GM13977 (cell line): Measurements from ENCODE around the gene SPOP.

Source experiments
- DNase-seq: peaks from one replicate; pipeline ENCODE4 v3.0.0; 2012; ENCODE audit warnings: low spot score
- in situ Hi-C: fragments of 300-500 bp; cut with MboI; formaldehyde crosslinking; loops from one replicate; pipeline ENCODE4 v1.12.0; 2022; ENCODE audit warnings: low sequenced_read_pairs, low pct_unique_long_range_greater_than_20kb, mixed read lengths, inconsistent platforms; ENCODE audit not compliant: unreplicated experiment
- TF ChIP-seq, protein P1 (sequence below): IDR thresholded peaks from 2 replicates; pipeline ENCODE4 v1.5.1; 2012; ENCODE audit warnings: mild to moderate bottlenecking, control low read depth; ENCODE audit not compliant: insufficient read depth; ENCODE audit errors: extremely low read depth, missing control alignments

The SPOP gene

DNA sequence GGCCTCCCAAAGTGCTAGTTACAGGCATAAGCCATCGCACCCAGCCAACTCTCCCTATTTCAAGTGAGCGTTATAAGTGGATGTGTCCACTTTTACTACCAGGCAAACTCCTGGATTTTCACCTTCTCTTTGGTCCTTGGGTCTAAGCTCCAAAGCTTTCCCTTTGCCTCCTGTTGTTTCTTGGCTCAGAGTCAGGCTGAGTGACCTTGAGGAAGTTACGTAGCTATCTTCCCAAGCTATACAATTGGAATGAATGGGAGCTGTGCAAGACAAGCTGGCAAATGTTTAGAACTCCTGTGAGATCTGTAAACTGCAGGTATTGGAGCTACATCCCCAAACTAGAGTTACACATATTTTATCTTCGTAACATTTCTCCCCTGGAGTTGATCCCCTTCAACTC, 81.9 kb downstream of the SPOP start:
- DNase-seq = no peak
- TF ChIP-seq, protein P1, sequence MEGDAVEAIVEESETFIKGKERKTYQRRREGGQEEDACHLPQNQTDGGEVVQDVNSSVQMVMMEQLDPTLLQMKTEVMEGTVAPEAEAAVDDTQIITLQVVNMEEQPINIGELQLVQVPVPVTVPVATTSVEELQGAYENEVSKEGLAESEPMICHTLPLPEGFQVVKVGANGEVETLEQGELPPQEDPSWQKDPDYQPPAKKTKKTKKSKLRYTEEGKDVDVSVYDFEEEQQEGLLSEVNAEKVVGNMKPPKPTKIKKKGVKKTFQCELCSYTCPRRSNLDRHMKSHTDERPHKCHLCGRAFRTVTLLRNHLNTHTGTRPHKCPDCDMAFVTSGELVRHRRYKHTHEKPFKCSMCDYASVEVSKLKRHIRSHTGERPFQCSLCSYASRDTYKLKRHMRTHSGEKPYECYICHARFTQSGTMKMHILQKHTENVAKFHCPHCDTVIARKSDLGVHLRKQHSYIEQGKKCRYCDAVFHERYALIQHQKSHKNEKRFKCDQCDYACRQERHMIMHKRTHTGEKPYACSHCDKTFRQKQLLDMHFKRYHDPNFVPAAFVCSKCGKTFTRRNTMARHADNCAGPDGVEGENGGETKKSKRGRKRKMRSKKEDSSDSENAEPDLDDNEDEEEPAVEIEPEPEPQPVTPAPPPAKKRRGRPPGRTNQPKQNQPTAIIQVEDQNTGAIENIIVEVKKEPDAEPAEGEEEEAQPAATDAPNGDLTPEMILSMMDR = no peak
- in situ Hi-C loops = no loop called here

DNA sequence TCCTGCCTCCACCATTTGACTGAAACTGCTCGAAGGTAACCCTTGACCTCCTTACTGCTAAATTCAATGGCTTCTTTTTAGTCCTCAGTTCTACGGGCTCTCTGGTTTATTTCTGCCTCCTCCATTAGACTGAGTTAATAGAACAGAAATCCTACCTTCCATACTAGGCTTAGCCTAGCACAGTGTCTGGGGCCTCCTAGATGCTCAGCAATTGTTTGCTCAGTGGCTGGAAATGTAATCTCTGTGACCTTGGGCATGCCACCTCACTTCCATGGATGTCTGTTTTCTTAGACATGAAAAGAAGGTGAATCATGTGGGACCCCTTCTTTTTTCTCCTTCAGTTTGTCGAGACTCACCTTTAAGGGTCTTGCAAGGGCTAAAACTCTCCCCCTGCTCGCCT, 82.6 kb downstream of the SPOP start:
- TF ChIP-seq, protein P1 = no peak
- no peak for DNase-seq
- in situ Hi-C loops = no loop called here

DNA sequence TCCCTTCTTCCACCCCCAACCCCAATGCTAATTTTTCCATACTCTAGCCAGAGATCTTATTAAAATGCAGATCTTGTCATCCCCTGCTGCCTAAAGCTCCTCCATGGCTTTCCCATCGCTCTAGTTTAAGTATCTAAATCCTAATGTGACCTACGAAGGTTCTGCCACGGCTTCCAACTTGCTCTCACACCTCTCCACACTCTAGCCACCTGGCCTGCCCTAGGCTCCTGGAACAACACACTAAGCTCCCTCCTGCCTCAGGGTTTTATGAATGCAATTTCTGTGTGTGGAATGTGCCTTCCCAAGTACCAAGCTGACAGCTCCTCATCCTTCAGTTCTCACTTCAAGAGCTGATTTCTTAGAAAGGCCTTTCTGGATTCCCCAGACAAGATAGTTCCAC, 85.6 kb downstream of the SPOP start:
- in situ Hi-C loops = no loop called here
- TF ChIP-seq, protein P1 = no peak
- DNase-seq = no peak

DNA sequence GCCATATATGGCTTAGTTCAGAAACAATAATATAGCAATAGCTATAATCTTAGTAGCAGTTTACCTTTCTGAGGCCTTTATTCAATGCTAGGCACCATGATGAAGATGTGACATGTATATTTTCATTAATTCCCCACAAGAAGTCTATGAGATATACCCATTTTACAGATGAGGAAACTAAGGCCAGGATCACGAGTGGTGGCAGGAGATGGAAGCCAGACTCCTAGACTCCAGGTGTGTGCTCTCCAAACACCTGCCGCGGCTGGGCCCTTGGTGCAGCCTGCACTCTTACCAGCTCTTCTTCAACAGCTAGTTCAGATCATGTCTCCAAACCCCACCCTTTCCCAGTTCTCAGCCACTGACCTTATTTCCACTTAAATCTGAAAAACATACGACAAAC, 87.0 kb downstream of the SPOP start:
- in situ Hi-C loops = no loop called here

DNA sequence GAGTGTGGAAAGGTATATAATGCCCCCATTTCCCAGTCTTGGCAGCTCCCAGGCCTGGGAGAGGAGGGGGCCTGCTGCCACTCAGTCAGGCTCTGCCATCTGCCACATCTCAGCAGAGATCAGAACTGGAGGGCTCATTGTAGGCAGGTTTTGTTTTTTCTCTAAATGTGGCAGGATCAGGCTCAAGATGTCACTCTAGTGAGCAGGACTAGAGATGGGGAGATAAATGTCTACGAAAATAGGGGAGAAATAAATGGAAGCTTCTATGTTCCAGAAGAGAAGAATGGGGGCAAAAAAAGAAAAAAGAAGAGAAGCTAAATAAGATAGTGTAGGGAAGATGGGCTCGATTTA, 88.3 kb downstream of the SPOP start:
- in situ Hi-C loops = no loop called here
- TF ChIP-seq, protein P1 = no peak
- no peak for DNase-seq

More for the DNA sequence above, 87.0 kb downstream of the SPOP start:
- DNase-seq = no peak
- TF ChIP-seq, protein P1 = no peak

DNA sequence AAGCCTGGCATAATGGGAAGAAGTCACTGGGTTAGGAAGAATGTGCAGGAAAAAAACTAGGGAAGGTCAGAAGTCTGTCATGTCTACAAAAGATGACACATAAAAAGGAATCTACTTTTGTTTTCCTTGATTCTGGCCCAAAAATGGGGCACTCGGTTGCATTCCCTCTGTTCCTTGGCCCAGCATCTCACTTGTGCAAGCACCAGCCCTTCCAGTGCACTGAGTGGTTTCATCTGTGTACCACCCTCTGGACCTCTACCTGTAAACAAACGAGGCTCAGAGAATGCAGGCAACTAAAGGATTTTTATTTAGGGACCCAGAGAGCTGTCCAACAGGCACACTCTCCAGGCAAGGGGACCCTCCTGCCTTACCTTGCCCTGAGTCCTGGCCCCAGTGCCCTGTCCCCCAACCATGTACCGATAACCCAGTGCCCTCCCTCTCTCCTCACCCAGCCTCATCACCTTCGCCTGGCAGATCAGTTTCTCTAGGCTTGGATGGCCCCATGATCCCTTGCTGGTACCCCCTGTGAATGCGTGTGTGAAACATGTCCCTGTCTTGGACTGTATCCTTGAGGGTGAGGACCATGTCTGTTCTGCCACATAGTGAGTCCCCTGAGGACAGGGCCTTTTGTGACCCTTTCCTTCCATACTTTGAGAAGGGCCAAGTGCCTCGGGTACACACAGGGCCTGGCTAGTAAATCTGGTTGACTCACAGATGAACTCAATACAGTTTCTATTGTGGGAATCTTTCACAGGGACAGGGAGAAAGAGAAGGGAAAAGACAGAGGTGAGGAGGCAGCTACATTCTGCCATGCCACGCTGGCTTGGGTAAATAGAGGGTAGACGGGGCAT, 88.9 kb downstream of the SPOP start:
- in situ Hi-C loops = no loop called here
- TF ChIP-seq, protein P1 = no peak
- no peak for DNase-seq
